ENCODE measurements around the gene FABP1.

The FABP1 gene

DNA sequence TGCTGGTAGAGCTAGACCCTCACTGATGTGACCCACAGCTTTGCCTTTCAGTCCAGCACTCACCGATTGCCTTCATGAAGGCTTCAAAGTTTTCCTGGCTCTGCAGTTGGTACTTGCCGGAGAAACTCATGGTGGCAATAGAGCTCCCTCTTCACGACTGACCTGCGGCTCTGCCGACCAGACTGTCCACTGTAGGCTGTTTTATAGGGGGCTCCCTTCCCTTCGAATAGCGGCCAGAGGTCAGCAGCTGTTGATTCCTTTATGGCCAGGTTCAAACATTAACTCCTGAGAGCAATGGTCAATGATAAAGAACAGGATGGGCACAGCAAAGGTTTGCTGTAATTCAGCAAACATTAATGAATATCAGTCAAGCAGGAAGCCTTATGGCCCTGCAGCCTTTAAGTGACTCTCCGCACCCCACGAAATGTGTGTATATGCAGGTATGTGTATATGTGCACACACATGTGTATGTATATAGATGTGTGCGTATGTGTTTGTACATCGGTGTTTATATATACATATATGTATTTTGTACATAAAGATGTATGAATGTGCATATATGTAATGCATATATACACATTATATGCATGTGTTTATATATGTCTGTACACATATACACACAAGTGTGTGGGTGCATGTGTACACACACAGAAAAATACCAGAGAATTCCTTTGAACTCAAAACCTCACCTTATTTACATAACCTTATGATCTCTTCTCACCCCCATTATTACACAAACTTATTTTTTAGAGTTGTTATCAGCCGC is at the start of gene FABP1:
TSS of gene FABP1 (minus strand) at position 175 of the 766 bp plus-strand sequence. CDS start at position 130, 45 bp downstream.
- Histone ChIP-seq H3K27ac (ENCODE audit: low read length) (no peak within 1 kb of the TSS), H3K36me3 (ENCODE audit: control insufficient read depth, low read depth, low read length) (no peaks in the 10 kb centered on the region), H3K9me3 (ENCODE audit: control insufficient read depth, low read depth, low read length) (no peaks in the 10 kb centered on the region), H3K4me1 (ENCODE audit: control insufficient read depth, low read depth, low read length) (no peaks in the 10 kb centered on the region), H3K27me3 (ENCODE audit: control insufficient read depth, insufficient read depth, low read length) (no peaks in the 10 kb centered on the region), H3K4me3 (ENCODE audit: low read length) (no peak within 1 kb of the TSS), H3K9ac (ENCODE audit: low read length) (no peak within 1 kb of the TSS)

DNA sequence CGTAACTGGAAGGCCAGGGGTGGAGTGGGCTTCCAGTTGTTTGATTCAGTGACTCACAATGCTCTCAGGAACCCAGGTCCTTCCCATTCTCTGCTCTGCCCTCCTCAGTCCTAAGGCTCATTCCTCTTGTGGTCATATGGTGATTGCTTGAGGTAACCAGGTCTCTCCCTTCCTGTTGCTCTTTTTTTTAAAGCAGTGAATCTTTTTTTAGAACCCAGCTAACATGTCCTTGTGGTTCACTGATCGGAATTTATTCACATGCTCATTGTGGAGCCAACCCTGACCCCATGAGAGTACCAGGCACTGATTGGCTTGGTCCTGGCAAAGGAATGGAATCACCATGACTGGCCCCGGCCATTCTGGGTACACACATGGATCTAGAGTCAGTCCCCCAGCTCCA is 49.7 kb upstream of the FABP1 start:
- H3K36me3 ChIP-seq (ENCODE audit: control insufficient read depth, low read depth, low read length): no peaks in the 10 kb centered on the region
- no peaks in the 10 kb centered on the region for H3K9me3 ChIP-seq (ENCODE audit: control insufficient read depth, low read depth, low read length)
- no peak overlapping the region for H3K4me3 ChIP-seq (ENCODE audit: low read length)
- H3K9ac ChIP-seq (ENCODE audit: low read length): no peak overlapping the region
- no peaks in the 10 kb centered on the region for H3K27me3 ChIP-seq (ENCODE audit: control insufficient read depth, insufficient read depth, low read length)
- H3K27ac ChIP-seq (ENCODE audit: low read length): no peak overlapping the region
- no peaks in the 10 kb centered on the region for H3K4me1 ChIP-seq (ENCODE audit: control insufficient read depth, low read depth, low read length)

DNA sequence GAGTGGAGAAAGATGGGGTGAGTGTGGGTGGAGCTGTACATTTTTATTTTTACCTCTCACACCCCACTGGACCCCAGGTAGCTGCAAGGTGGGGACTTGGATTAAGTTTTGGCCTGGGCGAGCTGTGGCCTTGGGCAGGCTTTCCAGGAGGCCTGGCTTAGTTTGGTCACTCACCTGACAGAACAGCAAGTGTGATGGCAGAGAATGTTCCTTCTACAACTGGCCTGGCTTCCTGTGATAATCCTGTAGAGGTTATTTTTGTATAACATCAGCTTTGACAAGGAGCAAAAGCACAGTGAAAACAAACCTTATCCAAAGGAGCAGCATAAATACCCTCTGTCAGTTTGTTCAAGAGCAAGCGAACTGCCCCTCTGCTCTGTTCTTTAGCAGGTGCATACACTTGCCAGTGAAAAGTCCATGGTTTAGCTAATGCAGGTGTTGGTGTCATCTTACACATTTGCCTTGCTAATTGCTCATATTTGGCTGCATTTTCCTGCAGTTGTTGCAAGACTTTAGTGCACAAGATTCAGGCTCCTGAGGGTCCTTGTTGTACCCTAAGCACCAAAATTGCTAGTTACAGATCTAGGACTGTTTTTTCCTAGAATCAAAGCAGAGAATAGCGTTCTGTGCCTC is 48.6 kb upstream of the FABP1 start:
- no peak overlapping the region for H3K27ac ChIP-seq (ENCODE audit: low read length)
- H3K9me3 ChIP-seq (ENCODE audit: control insufficient read depth, low read depth, low read length): no peaks in the 10 kb centered on the region
- no peak overlapping the region for H3K9ac ChIP-seq (ENCODE audit: low read length)

DNA sequence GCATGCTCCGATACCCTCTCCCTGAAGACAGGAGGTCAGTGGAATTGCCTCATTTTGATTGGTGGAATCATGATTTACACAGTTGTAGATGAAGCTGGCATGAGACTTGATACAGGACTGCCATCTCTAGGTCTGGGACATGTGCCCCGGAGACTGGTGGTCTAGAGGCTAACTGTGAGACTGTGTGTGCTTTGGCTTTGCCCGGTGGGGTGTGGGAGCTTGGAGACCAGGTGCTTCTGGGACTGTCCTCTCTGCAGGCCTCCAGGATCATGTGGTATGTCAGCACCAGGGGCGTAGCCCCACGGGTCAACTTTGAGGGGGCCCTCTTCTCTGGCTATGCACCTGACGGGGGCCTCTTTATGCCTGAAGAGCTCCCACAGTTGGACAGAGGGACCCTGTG is 45.0 kb upstream of the FABP1 start:
- Histone ChIP-seq H3K27me3 (ENCODE audit: control insufficient read depth, insufficient read depth, low read length) (no peaks in the 10 kb centered on the region), H3K9ac (ENCODE audit: low read length) (no peak overlapping the region), H3K4me3 (ENCODE audit: low read length) (no peak overlapping the region), H3K9me3 (ENCODE audit: control insufficient read depth, low read depth, low read length) (no peaks in the 10 kb centered on the region), H3K27ac (ENCODE audit: low read length) (no peak overlapping the region), H3K4me1 (ENCODE audit: control insufficient read depth, low read depth, low read length) (peaks cover 5% of the 10 kb centered on the region), H3K36me3 (ENCODE audit: control insufficient read depth, low read depth, low read length) (no peaks in the 10 kb centered on the region)

More for the DNA sequence above, 48.6 kb upstream of the FABP1 start:
- Histone ChIP-seq H3K27me3 (ENCODE audit: control insufficient read depth, insufficient read depth, low read length) (no peaks in the 10 kb centered on the region), H3K4me1 (ENCODE audit: control insufficient read depth, low read depth, low read length) (no peaks in the 10 kb centered on the region), H3K4me3 (ENCODE audit: low read length) (no peak overlapping the region), H3K36me3 (ENCODE audit: control insufficient read depth, low read depth, low read length) (no peaks in the 10 kb centered on the region)

DNA sequence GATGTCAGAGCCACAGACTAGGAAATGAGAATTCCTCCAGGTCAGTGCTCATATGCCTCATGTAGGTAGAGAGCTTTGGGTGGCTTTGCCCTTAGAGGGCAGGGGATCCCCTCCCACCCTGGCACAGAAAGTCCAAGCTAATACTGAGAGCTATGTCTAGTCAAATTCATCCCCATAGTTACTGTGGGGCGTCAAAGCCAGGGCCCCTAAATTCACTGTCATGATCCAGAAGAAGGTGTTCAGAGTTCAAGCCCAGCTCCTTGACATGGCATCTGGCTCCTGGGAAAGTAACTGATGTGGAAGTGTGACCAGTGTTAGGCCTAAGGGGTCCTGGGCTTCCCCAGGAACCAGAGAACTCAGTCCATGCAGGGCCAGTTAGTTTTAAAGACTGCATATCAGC is 44.1 kb upstream of the FABP1 start:
- H3K36me3 ChIP-seq (ENCODE audit: control insufficient read depth, low read depth, low read length): no peaks in the 10 kb centered on the region
- no peaks in the 10 kb centered on the region for H3K9me3 ChIP-seq (ENCODE audit: control insufficient read depth, low read depth, low read length)
- H3K4me1 ChIP-seq (ENCODE audit: control insufficient read depth, low read depth, low read length): peaks cover 5% of the 10 kb centered on the region
- H3K9ac ChIP-seq (ENCODE audit: low read length): no peak overlapping the region
- H3K4me3 ChIP-seq (ENCODE audit: low read length): no peak overlapping the region
- H3K27me3 ChIP-seq (ENCODE audit: control insufficient read depth, insufficient read depth, low read length): no peaks in the 10 kb centered on the region
- H3K27ac ChIP-seq (ENCODE audit: low read length): no peak overlapping the region

DNA sequence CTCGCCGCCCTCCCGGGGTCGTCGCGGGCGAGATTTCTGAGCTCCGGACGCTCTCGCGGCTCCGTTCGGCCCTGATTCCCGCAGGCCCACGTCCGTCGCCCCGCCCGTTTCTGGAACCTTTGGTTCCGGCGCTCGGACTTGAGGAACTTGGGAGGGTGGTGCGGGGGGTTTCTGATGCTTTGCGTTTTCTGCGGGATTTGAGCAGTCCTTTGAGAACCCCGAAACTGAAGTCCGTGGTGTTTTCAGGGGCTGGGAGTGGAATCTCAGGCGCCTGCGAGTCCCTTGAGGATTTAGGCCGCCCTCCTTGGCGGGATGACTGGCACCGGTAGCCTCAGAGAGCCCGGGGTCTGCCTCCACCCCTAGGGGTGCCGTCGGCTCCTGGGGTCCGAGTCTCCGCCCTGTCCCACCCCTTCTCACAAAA is 42.6 kb upstream of the FABP1 start:
- no peaks in the 10 kb centered on the region for H3K9me3 ChIP-seq (ENCODE audit: control insufficient read depth, low read depth, low read length)
- no peaks in the 10 kb centered on the region for H3K36me3 ChIP-seq (ENCODE audit: control insufficient read depth, low read depth, low read length)
- H3K9ac ChIP-seq (ENCODE audit: low read length): peak overlapping the region; percentile 40
- H3K27ac ChIP-seq (ENCODE audit: low read length): no peak overlapping the region
- H3K27me3 ChIP-seq (ENCODE audit: control insufficient read depth, insufficient read depth, low read length): no peaks in the 10 kb centered on the region
- peak overlapping the region; percentile 52 for H3K4me3 ChIP-seq (ENCODE audit: low read length)
- H3K4me1 ChIP-seq (ENCODE audit: control insufficient read depth, low read depth, low read length): peaks cover 5% of the 10 kb centered on the region

DNA sequence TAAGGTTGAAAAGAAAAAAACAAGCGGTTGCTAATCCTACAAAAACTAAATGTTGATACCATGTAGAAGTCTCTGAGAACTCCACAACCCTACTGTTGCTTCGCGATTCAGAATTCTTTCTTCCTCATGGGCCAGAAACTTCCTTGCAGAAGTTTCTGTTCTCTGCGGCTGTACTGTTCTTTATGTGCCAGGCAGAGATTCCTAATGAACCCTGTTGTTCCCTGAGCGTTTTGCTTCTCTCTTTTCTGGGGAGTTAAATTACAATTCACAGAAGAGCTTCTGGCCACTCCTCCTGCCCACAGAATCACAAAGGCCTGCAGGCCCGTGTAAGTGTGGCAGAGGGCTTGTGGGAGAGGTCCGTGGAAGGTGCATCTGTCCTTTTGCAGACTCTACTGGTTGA is 40.5 kb upstream of the FABP1 start:
- Histone ChIP-seq H3K4me3 (ENCODE audit: low read length) (no peak overlapping the region), H3K9me3 (ENCODE audit: control insufficient read depth, low read depth, low read length) (no peaks in the 10 kb centered on the region), H3K27ac (ENCODE audit: low read length) (no peak overlapping the region), H3K27me3 (ENCODE audit: control insufficient read depth, insufficient read depth, low read length) (no peaks in the 10 kb centered on the region), H3K36me3 (ENCODE audit: control insufficient read depth, low read depth, low read length) (no peaks in the 10 kb centered on the region), H3K9ac (ENCODE audit: low read length) (no peak overlapping the region), H3K4me1 (ENCODE audit: control insufficient read depth, low read depth, low read length) (peaks cover 5% of the 10 kb centered on the region)

DNA sequence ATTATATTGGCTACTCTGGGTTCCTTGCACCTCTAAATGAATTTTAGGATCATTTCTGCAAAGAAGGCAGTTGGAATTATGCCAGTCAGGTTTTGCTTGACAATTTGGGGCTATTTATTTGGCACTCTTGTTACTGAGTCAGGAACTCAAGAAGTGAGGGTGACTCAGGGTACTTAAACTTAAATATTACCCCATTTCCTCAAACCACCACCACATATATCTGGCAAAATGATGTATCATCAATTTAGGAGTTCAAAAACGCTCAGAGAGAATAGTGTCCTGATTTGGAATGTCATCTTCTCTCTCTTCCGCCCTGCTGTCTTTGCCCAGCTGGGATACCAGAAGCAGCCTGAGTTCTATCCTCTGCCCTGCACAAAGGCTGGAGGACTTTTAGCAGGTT is 39.9 kb upstream of the FABP1 start:
- no peak overlapping the region for H3K4me3 ChIP-seq (ENCODE audit: low read length)
- no peaks in the 10 kb centered on the region for H3K27me3 ChIP-seq (ENCODE audit: control insufficient read depth, insufficient read depth, low read length)
- no peak overlapping the region for H3K9ac ChIP-seq (ENCODE audit: low read length)
- H3K27ac ChIP-seq (ENCODE audit: low read length): no peak overlapping the region
- H3K4me1 ChIP-seq (ENCODE audit: control insufficient read depth, low read depth, low read length): peaks cover 5% of the 10 kb centered on the region
- no peaks in the 10 kb centered on the region for H3K9me3 ChIP-seq (ENCODE audit: control insufficient read depth, low read depth, low read length)
- no peaks in the 10 kb centered on the region for H3K36me3 ChIP-seq (ENCODE audit: control insufficient read depth, low read depth, low read length)

DNA sequence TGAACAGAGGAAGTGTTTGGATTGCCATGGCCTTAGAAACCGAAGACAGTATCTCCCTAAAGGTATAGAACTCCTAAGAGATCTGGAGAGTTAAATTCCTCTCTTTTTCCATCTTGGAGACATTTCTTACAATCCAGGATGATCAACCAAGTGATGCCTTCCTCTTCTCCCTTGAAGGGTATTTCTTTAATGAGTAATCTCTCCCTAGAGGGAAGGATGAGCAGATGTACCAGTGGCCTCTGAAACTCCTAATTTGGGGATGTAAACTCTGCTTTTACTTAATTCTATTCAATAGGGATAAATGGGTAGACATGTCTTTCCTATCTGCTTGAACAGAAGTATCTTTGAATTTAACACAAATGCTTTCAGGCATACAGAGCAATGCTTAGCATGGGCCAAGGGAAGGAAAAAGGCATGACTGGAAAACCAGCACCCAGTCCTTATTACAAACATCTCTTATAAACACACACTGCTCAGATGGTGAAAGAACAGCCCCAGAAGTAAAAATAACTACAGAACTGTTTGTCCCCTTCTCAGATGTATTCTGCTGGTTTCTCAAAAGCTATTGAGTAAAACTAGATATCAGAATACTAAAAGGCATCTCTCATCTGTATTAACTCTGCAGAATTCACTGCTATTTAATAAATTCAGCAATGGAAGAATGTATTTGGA is 37.6 kb upstream of the FABP1 start:
- Histone ChIP-seq H3K27ac (ENCODE audit: low read length) (no peak overlapping the region), H3K36me3 (ENCODE audit: control insufficient read depth, low read depth, low read length) (no peaks in the 10 kb centered on the region), H3K4me1 (ENCODE audit: control insufficient read depth, low read depth, low read length) (no peaks in the 10 kb centered on the region), H3K4me3 (ENCODE audit: low read length) (no peak overlapping the region), H3K9ac (ENCODE audit: low read length) (no peak overlapping the region), H3K9me3 (ENCODE audit: control insufficient read depth, low read depth, low read length) (no peaks in the 10 kb centered on the region), H3K27me3 (ENCODE audit: control insufficient read depth, insufficient read depth, low read length) (no peaks in the 10 kb centered on the region)

DNA sequence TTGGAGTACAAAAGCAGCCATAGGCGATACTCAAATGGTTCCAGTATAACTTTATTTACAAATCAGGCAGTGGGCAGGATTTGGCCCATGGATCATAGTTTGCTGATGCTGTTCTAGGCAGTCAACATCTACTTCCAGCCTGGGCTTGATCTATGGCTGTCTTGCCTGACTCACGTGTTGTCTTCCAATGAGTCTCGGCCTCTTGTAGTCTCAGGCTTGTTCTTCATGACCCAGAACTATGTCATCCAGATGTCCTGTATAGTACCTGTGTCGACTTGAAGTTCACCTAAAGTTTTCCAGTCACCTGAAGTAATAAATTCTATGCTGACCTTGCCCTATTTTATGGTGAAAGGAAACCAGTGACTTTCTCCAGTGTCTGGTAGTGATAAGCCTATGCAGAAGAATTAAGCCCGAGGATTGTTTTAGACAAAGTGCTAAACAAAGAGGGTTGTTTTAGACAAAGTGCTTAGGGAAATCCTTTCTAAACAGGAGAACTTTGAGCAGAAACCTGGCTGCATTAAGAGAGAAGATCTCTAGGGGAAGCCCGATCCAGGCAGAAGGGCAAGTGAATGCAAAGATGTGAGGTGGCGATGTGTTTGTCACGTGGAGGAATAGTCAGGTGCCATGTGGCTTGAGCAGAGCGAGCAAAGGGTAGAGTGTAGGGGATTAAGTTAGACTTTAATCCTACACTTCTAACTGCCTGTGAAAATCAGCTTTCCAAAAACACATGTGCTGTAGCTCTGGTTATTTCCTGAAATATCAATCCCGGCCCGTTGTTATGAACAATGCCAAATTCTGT is 33.8 kb upstream of the FABP1 start:
- no peak overlapping the region for H3K9ac ChIP-seq (ENCODE audit: low read length)
- H3K4me3 ChIP-seq (ENCODE audit: low read length): no peak overlapping the region
- no peaks in the 10 kb centered on the region for H3K27me3 ChIP-seq (ENCODE audit: control insufficient read depth, insufficient read depth, low read length)
- no peaks in the 10 kb centered on the region for H3K36me3 ChIP-seq (ENCODE audit: control insufficient read depth, low read depth, low read length)
- H3K27ac ChIP-seq (ENCODE audit: low read length): no peak overlapping the region
- no peaks in the 10 kb centered on the region for H3K9me3 ChIP-seq (ENCODE audit: control insufficient read depth, low read depth, low read length)
- H3K4me1 ChIP-seq (ENCODE audit: control insufficient read depth, low read depth, low read length): no peaks in the 10 kb centered on the region

DNA sequence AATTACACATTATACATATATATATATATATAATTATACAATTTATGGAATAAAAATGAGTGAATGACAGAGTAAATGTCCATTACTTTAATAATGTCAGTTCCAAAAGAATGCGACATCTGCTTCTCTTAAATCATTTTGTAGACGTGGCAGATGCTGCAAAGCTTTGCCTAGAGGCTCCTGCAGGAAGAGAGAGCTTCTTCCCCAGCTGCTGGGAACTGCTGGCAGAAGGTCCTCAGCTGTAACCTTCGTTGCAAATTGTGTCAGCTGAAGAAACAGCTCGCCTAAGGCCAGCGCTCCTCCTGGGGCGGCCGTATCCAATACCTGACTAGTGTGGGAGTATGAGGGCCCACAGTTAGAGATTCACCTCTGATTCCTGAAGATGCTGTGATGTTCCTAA is 32.7 kb upstream of the FABP1 start:
- H3K4me1 ChIP-seq (ENCODE audit: control insufficient read depth, low read depth, low read length): no peaks in the 10 kb centered on the region
- H3K36me3 ChIP-seq (ENCODE audit: control insufficient read depth, low read depth, low read length): no peaks in the 10 kb centered on the region
- no peak overlapping the region for H3K9ac ChIP-seq (ENCODE audit: low read length)
- H3K9me3 ChIP-seq (ENCODE audit: control insufficient read depth, low read depth, low read length): no peaks in the 10 kb centered on the region
- no peak overlapping the region for H3K4me3 ChIP-seq (ENCODE audit: low read length)
- H3K27ac ChIP-seq (ENCODE audit: low read length): no peak overlapping the region
- no peaks in the 10 kb centered on the region for H3K27me3 ChIP-seq (ENCODE audit: control insufficient read depth, insufficient read depth, low read length)
